HCT116 (cell line): ENCODE data around the gene MAL.

Experiments
- CBX3 ChIP-seq: IDR thresholded peaks from 2 replicates; pipeline ENCODE4 v1.6.1; 2012; ENCODE audit warnings: low read depth
- EZH2 ChIP-seq: fragments of 200-600 bp; sonication (generic); IDR thresholded peaks from 2 replicates; pipeline ENCODE4 v1.6.1; 2017; ENCODE audit warnings: antibody characterized with exemption, mixed run types
- EZH2phosphoT487 ChIP-seq: fragments of 200-600 bp; IDR thresholded peaks from 2 replicates; pipeline ENCODE4 v1.6.1; 2018; ENCODE audit warnings: antibody characterized with exemption, borderline replicate concordance
- POLR2A ChIP-seq: IDR thresholded peaks from 2 replicates; pipeline ENCODE4 v1.7.0; 2011; ENCODE audit warnings: borderline replicate concordance; ENCODE audit not compliant: insufficient read depth, insufficient read length; ENCODE audit errors: extremely low read depth
- POLR2AphosphoS5 ChIP-seq: IDR thresholded peaks from 2 replicates; pipeline ENCODE4 v1.6.1; 2011; ENCODE audit warnings: mild to moderate bottlenecking, low read depth, low read length, moderate library complexity
- SP1 ChIP-seq: IDR thresholded peaks from 2 replicates; pipeline ENCODE4 v1.6.1; 2012; ENCODE audit warnings: low read depth
- YY1 ChIP-seq: IDR thresholded peaks from 2 replicates; pipeline ENCODE4 v1.6.1; 2011; ENCODE audit warnings: low read length, low read depth, moderate library complexity, mild to moderate bottlenecking; ENCODE audit not compliant: insufficient replicate concordance; ENCODE audit errors: extremely low read depth
- ZNF274 ChIP-seq: fragments of 200-500 bp; sonication (Bioruptor generic); IDR thresholded peaks from 2 replicates; pipeline ENCODE4 v1.6.1; 2014; ENCODE audit warnings: mild to moderate bottlenecking, low read depth, low read length, inconsistent platforms
- TF ChIP-seq, protein P1 (sequence below), 3 experiments: fragments of 200-600 bp in 1 of 3; sonication (generic) in 1 of 3; IDR thresholded peaks in 2 of 3; conservative IDR thresholded peaks in 1 of 3; 2 replicates each; pipeline ENCODE4 v1.5.1; 2012 to 2017; ENCODE audit warnings: low read depth in 2 of 3, low read length in 2 of 3, antibody characterized with exemption in 1 of 3, borderline replicate concordance in 1 of 3, control low read depth in 1 of 3, mild to moderate bottlenecking in 1 of 3, mixed read lengths in 1 of 3, mixed run types in 1 of 3, moderate library complexity in 1 of 3; ENCODE audit not compliant: insufficient read depth in 1 of 3
- TF ChIP-seq, protein P2 (sequence below): IDR thresholded peaks from 2 replicates; pipeline ENCODE4 v1.6.1; 2012
- TF ChIP-seq, protein P3 (sequence below): IDR thresholded peaks from 2 replicates; pipeline ENCODE4 v1.6.1; 2012; ENCODE audit warnings: low read depth

DNA sequence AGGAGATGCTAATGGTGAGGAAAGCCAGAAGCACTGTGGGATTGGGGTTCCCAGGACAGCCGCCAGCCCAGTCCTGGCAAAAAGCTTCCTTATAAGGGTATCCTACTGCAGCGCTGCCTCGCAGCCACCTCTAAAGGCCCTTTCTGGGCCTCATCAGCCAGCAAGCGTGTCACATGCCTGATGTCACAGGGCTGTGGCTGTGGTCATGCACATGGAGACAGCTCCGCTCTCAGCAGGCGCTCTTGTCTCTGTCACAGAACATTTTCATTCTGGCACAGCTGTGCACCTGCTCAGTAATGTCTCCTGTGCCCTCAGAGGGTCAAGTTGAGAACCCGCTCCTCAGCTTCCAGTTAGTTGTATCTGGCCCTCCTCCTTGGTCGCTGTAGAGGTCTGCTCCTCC is 17.7 kb upstream of the MAL start:
- TF ChIP-seq, protein P1, sequence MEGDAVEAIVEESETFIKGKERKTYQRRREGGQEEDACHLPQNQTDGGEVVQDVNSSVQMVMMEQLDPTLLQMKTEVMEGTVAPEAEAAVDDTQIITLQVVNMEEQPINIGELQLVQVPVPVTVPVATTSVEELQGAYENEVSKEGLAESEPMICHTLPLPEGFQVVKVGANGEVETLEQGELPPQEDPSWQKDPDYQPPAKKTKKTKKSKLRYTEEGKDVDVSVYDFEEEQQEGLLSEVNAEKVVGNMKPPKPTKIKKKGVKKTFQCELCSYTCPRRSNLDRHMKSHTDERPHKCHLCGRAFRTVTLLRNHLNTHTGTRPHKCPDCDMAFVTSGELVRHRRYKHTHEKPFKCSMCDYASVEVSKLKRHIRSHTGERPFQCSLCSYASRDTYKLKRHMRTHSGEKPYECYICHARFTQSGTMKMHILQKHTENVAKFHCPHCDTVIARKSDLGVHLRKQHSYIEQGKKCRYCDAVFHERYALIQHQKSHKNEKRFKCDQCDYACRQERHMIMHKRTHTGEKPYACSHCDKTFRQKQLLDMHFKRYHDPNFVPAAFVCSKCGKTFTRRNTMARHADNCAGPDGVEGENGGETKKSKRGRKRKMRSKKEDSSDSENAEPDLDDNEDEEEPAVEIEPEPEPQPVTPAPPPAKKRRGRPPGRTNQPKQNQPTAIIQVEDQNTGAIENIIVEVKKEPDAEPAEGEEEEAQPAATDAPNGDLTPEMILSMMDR (IDR thresholded peaks at IDR 0.05 in 2 of 3, conservative IDR thresholded peaks at IDR 0.05 in 1 of 3; ENCODE audit: borderline replicate concordance in 1 of 3, insufficient read depth in 1 of 3, low read depth in 2 of 3, low read length in 2 of 3): no peak
- TF ChIP-seq POLR2A (no peak), YY1 (no peak), EZH2phosphoT487 (no peak), POLR2AphosphoS5 (no peak), SP1 (no peak), ZNF274 (no peak), CBX3 (no peak), EZH2 (no peak)
- TF ChIP-seq, protein P2, sequence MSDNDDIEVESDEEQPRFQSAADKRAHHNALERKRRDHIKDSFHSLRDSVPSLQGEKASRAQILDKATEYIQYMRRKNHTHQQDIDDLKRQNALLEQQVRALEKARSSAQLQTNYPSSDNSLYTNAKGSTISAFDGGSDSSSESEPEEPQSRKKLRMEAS: no peak
- TF ChIP-seq, protein P3, sequence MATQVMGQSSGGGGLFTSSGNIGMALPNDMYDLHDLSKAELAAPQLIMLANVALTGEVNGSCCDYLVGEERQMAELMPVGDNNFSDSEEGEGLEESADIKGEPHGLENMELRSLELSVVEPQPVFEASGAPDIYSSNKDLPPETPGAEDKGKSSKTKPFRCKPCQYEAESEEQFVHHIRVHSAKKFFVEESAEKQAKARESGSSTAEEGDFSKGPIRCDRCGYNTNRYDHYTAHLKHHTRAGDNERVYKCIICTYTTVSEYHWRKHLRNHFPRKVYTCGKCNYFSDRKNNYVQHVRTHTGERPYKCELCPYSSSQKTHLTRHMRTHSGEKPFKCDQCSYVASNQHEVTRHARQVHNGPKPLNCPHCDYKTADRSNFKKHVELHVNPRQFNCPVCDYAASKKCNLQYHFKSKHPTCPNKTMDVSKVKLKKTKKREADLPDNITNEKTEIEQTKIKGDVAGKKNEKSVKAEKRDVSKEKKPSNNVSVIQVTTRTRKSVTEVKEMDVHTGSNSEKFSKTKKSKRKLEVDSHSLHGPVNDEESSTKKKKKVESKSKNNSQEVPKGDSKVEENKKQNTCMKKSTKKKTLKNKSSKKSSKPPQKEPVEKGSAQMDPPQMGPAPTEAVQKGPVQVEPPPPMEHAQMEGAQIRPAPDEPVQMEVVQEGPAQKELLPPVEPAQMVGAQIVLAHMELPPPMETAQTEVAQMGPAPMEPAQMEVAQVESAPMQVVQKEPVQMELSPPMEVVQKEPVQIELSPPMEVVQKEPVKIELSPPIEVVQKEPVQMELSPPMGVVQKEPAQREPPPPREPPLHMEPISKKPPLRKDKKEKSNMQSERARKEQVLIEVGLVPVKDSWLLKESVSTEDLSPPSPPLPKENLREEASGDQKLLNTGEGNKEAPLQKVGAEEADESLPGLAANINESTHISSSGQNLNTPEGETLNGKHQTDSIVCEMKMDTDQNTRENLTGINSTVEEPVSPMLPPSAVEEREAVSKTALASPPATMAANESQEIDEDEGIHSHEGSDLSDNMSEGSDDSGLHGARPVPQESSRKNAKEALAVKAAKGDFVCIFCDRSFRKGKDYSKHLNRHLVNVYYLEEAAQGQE: no peak
